Transverse colon (tissue), 3 donors: ENCODE results near the gene BTNL3.

Experiments used
- POLR2A ChIP-seq: fragments of 450-650 bp; IDR thresholded peaks from one replicate; pipeline ENCODE4 v1.6.1; 2016; ENCODE audit warnings: antibody characterized with exemption, mild to moderate bottlenecking, moderate library complexity
- TF ChIP-seq, protein P1 (sequence below), 5 experiments: fragments of 200-600 bp in 3 of 5; fragments of 450-650 bp in 2 of 5; sonication (generic) in 3 of 5; IDR thresholded peaks; 1 replicate in 2 of 5; 2 replicates in 3 of 5; pipeline ENCODE4 v1.5.1; 2016 to 2017; ENCODE audit warnings: antibody characterized with exemption in 5 of 5, inconsistent platforms in 3 of 5, mild to moderate bottlenecking in 2 of 5, moderate library complexity in 1 of 5

DNA sequence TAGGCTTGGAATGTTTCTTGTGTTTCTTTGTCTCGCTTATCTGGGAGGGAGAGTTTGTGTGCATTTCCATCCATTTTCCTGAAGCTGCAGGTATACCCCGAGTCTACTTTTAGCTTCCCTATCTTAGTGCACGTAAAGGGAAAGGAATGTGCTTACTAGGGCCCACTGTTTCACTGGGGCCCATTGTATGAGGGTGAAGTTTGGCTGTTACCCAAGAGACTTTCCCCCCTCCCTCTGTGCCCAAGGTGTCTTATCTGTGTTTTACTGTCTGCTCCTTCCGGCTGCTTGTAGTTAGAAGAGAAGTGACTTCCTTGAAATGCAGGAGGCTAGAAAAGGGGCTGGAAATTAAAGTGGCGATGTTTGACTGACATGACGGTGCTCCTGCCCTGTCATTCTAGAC lies 12.1 kb upstream of the BTNL3 start:
- TF ChIP-seq, protein P1, sequence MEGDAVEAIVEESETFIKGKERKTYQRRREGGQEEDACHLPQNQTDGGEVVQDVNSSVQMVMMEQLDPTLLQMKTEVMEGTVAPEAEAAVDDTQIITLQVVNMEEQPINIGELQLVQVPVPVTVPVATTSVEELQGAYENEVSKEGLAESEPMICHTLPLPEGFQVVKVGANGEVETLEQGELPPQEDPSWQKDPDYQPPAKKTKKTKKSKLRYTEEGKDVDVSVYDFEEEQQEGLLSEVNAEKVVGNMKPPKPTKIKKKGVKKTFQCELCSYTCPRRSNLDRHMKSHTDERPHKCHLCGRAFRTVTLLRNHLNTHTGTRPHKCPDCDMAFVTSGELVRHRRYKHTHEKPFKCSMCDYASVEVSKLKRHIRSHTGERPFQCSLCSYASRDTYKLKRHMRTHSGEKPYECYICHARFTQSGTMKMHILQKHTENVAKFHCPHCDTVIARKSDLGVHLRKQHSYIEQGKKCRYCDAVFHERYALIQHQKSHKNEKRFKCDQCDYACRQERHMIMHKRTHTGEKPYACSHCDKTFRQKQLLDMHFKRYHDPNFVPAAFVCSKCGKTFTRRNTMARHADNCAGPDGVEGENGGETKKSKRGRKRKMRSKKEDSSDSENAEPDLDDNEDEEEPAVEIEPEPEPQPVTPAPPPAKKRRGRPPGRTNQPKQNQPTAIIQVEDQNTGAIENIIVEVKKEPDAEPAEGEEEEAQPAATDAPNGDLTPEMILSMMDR (IDR thresholded peaks at IDR 0.05) = no peak
- TF ChIP-seq POLR2A = no peak
